ENCODE data around the gene RHOT2.
A peak's percentile ranks its signal among the peaks of the same experiment; 100 is the strongest.

Gene RHOT2

DNA sequence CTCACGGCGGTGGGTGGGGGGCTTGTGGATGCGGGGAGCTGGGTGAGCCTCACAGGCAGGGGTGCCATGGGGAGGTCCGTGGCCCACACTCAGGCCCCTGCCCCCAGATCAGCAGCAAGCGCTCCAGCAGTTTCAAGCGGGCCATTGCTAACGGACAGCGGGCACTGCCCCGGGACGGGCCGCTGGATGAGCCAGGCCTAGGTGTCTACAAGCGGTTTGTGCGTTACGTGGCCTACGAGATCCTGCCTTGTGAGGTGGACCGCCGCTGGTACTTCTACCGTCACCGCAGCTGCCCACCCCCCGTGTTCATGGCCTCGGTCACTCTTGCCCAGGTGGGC is 8.6 kb downstream of the RHOT2 start:
- Histone ChIP-seq H4K91ac (ENCODE audit: low read depth, low read length, poor library complexity) (no peak overlapping the region), H4K8ac (ENCODE audit: low read depth, low read length) (no peak overlapping the region), H3K36me3 (replicated peaks in 1 of 2; ENCODE audit: control insufficient read depth in 2 of 2, insufficient read depth in 2 of 2, low read length in 2 of 2) (peaks cover 20 to 36% of the 10 kb centered on the region in 2 donors), H2BK15ac (ENCODE audit: low read length) (peak overlapping the region; percentile 3), H2AK5ac (ENCODE audit: low read depth, low read length) (peak overlapping the region; percentile 82), H3K4me3 (ENCODE audit: low read length in 2 of 2) (peak overlapping the region in 1 of 2 donors; percentile 64), H3K4me1 (ENCODE audit: control insufficient read depth in 2 of 2, insufficient read depth in 1 of 2, low read depth in 1 of 2, low read length in 2 of 2) (peaks cover 3 to 18% of the 10 kb centered on the region in 2 donors), H3K9ac (ENCODE audit: low read depth, low read length, poor library complexity) (peak overlapping the region; percentile 53), H3K27me3 (ENCODE audit: control insufficient read depth in 3 of 3, insufficient read depth in 3 of 3, low read depth in 1 of 3, low read length in 3 of 3) (peaks cover 0 to 14% (median 0%) of the 10 kb centered on the region in 3 experiments), H2BK5ac (ENCODE audit: low read length) (no peak overlapping the region), H3K9me3 (replicated peaks in 1 of 2; ENCODE audit: control insufficient read depth in 2 of 2, insufficient read depth in 1 of 2, low read depth in 1 of 2, low read length in 2 of 2) (no peaks in the 10 kb centered on the region), H3K18ac (ENCODE audit: low read length) (peak overlapping the region; percentile 0), H3K14ac (ENCODE audit: low read length) (peak overlapping the region; percentile 39), H3K4me2 (ENCODE audit: insufficient read depth, low read length, poor library complexity, severe bottlenecking) (no peak overlapping the region), H3K79me1 (ENCODE audit: low read depth, low read length) (peaks cover 17% of the 10 kb centered on the region), H2BK12ac (ENCODE audit: low read length) (no peak overlapping the region), H3K4ac (ENCODE audit: low read length) (no peak overlapping the region), H3K27ac (replicated peaks; ENCODE audit: low read length) (no peak overlapping the region), H3K23ac (ENCODE audit: low read depth, low read length, poor library complexity) (peak overlapping the region; percentile 85), H2BK120ac (ENCODE audit: low read depth, low read length) (no peak overlapping the region), H2AFZ (ENCODE audit: low read length) (no peak overlapping the region)
- WGBS, 2 donors (ENCODE audit: extremely low coverage in 2 of 2, insufficient read length in 2 of 2, insufficient replicate concordance in 1 of 2) = no CpG with 5 or more reads among the region's 21 CpGs
- no peak for DNase-seq (ENCODE audit: low spot score)

DNA sequence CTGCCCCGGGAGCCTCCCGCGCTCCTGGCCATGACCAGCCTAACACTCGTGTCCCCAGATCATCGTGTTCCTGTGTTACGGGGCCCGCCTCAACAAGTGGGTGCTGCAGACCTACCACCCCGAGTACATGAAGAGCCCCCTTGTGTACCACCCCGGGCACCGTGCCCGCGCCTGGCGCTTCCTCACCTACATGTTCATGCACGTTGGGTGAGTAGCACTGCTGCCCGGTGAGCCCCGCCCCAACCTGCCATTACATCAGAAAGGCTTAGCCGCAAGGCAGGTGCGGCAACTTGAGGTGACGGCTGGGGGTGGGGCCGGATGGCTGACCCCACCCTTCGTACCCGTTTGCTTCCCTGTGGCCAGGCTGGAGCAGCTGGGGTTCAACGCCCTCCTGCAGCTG is 9.0 kb downstream of the RHOT2 start:
- H3K4me2 ChIP-seq (ENCODE audit: insufficient read depth, low read length, poor library complexity, severe bottlenecking) = peak overlapping the region; percentile 2
- no peak for DNase-seq (ENCODE audit: low spot score)
- peak overlapping the region; percentile 53 for H4K91ac ChIP-seq (ENCODE audit: low read depth, low read length, poor library complexity)
- no peak overlapping the region for H2BK120ac ChIP-seq (ENCODE audit: low read depth, low read length)
- H2AK5ac ChIP-seq (ENCODE audit: low read depth, low read length) = peak overlapping the region; percentile 6
- H2BK12ac ChIP-seq (ENCODE audit: low read length) = peak overlapping the region; percentile 73
- no peak overlapping the region for H2AFZ ChIP-seq (ENCODE audit: low read length)
- H3K23ac ChIP-seq (ENCODE audit: low read depth, low read length, poor library complexity) = peak overlapping the region; percentile 85
- H2BK15ac ChIP-seq (ENCODE audit: low read length) = no peak overlapping the region
- peaks cover 0 to 2% of the 10 kb centered on the region in 2 donors for H3K9me3 ChIP-seq (replicated peaks in 1 of 2; ENCODE audit: control insufficient read depth in 2 of 2, insufficient read depth in 1 of 2, low read depth in 1 of 2, low read length in 2 of 2)
- H3K18ac ChIP-seq (ENCODE audit: low read length) = peak overlapping the region; percentile 17
- H3K14ac ChIP-seq (ENCODE audit: low read length) = peak overlapping the region; percentile 56
- peaks cover 22 to 37% of the 10 kb centered on the region in 2 donors for H3K36me3 ChIP-seq (replicated peaks in 1 of 2; ENCODE audit: control insufficient read depth in 2 of 2, insufficient read depth in 2 of 2, low read length in 2 of 2)
- peak overlapping the region; percentile 93 for H2BK5ac ChIP-seq (ENCODE audit: low read length)
- H3K79me1 ChIP-seq (ENCODE audit: low read depth, low read length) = peaks cover 18% of the 10 kb centered on the region
- H3K9ac ChIP-seq (ENCODE audit: low read depth, low read length, poor library complexity) = no peak overlapping the region
- H3K27me3 ChIP-seq (ENCODE audit: control insufficient read depth in 3 of 3, insufficient read depth in 3 of 3, low read depth in 1 of 3, low read length in 3 of 3) = peaks cover 0 to 14% (median 0%) of the 10 kb centered on the region in 3 experiments
- H3K27ac ChIP-seq (replicated peaks; ENCODE audit: low read length) = no peak overlapping the region
- no peak overlapping the region for H3K4me3 ChIP-seq (ENCODE audit: low read length in 2 of 2)
- no CpG with 5 or more reads among the region's 23 CpGs for WGBS, 2 donors (ENCODE audit: extremely low coverage in 2 of 2, insufficient read length in 2 of 2, insufficient replicate concordance in 1 of 2)
- peak overlapping the region; percentile 82 for H4K8ac ChIP-seq (ENCODE audit: low read depth, low read length)
- no peak overlapping the region for H3K4ac ChIP-seq (ENCODE audit: low read length)
- peaks cover 6 to 21% of the 10 kb centered on the region in 2 donors for H3K4me1 ChIP-seq (ENCODE audit: control insufficient read depth in 2 of 2, insufficient read depth in 1 of 2, low read depth in 1 of 2, low read length in 2 of 2)

DNA sequence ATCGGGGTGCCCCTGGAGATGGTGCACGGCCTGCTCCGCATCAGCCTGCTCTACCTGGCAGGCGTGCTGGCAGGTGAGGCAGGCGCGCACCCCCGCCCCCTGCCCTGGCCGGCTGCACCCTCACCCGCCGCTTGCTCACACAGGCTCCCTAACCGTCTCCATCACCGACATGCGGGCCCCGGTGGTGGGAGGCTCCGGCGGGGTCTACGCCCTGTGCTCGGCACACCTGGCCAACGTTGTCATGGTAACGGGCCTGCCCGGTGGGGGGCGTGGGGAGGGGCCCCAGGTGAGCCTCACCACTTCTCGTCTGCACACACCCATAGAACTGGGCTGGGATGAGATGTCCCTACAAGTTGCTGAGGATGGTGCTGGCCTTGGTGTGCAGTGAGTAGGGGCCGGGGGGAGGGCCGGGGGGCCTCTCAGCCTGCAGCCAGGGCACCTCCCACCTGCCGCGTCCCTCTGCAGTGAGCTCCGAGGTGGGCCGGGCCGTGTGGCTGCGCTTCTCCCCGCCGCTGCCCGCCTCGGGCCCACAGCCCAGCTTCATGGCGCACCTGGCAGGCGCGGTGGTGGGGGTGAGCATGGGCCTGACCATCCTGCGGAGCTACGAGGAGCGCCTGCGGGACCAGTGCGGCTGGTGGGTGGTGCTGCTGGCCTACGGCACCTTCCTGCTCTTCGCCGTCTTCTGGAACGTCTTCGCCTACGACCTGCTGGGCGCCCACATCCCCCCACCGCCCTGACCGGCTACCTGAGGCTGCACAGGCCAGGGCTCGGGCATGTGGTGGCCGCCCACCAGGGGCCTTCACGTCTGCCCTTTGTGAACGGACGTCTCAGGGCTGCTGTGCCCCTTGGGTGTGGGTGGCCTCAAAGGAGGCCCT is 9.6 kb downstream of the RHOT2 start:
- no CpG with 5 or more reads among the region's 57 CpGs for WGBS, 2 donors (ENCODE audit: extremely low coverage in 2 of 2, insufficient read length in 2 of 2, insufficient replicate concordance in 1 of 2)
- H2BK12ac ChIP-seq (ENCODE audit: low read length) = peak overlapping the region; percentile 73
- H4K8ac ChIP-seq (ENCODE audit: low read depth, low read length) = peak overlapping the region; percentile 82
- peaks cover 7 to 21% of the 10 kb centered on the region in 2 donors for H3K4me1 ChIP-seq (ENCODE audit: control insufficient read depth in 2 of 2, insufficient read depth in 1 of 2, low read depth in 1 of 2, low read length in 2 of 2)
- peaks cover 22 to 37% of the 10 kb centered on the region in 2 donors for H3K36me3 ChIP-seq (replicated peaks in 1 of 2; ENCODE audit: control insufficient read depth in 2 of 2, insufficient read depth in 2 of 2, low read length in 2 of 2)
- no peak overlapping the region for H3K4ac ChIP-seq (ENCODE audit: low read length)
- no peak overlapping the region for H3K4me2 ChIP-seq (ENCODE audit: insufficient read depth, low read length, poor library complexity, severe bottlenecking)
- H3K18ac ChIP-seq (ENCODE audit: low read length) = peak overlapping the region; percentile 17
- H2AFZ ChIP-seq (ENCODE audit: low read length) = no peak overlapping the region
- peak overlapping the region; percentile 56 for H3K14ac ChIP-seq (ENCODE audit: low read length)
- DNase-seq (ENCODE audit: low spot score) = no peak
- H4K91ac ChIP-seq (ENCODE audit: low read depth, low read length, poor library complexity) = peak overlapping the region; percentile 53
- H2BK120ac ChIP-seq (ENCODE audit: low read depth, low read length) = no peak overlapping the region
- H2BK5ac ChIP-seq (ENCODE audit: low read length) = peak overlapping the region; percentile 93
- H2BK15ac ChIP-seq (ENCODE audit: low read length) = peak overlapping the region; percentile 17
- H3K79me1 ChIP-seq (ENCODE audit: low read depth, low read length) = peaks cover 22% of the 10 kb centered on the region
- peaks cover 0 to 2% of the 10 kb centered on the region in 2 donors for H3K9me3 ChIP-seq (replicated peaks in 1 of 2; ENCODE audit: control insufficient read depth in 2 of 2, insufficient read depth in 1 of 2, low read depth in 1 of 2, low read length in 2 of 2)
- peak overlapping the region; percentile 85 for H3K23ac ChIP-seq (ENCODE audit: low read depth, low read length, poor library complexity)
- no peak overlapping the region for H3K4me3 ChIP-seq (ENCODE audit: low read length in 2 of 2)
- H2AK5ac ChIP-seq (ENCODE audit: low read depth, low read length) = peak overlapping the region; percentile 90
- peaks cover 0 to 14% (median 0%) of the 10 kb centered on the region in 3 experiments for H3K27me3 ChIP-seq (ENCODE audit: control insufficient read depth in 3 of 3, insufficient read depth in 3 of 3, low read depth in 1 of 3, low read length in 3 of 3)
- no peak overlapping the region for H3K27ac ChIP-seq (replicated peaks; ENCODE audit: low read length)
- no peak overlapping the region for H3K9ac ChIP-seq (ENCODE audit: low read depth, low read length, poor library complexity)

DNA sequence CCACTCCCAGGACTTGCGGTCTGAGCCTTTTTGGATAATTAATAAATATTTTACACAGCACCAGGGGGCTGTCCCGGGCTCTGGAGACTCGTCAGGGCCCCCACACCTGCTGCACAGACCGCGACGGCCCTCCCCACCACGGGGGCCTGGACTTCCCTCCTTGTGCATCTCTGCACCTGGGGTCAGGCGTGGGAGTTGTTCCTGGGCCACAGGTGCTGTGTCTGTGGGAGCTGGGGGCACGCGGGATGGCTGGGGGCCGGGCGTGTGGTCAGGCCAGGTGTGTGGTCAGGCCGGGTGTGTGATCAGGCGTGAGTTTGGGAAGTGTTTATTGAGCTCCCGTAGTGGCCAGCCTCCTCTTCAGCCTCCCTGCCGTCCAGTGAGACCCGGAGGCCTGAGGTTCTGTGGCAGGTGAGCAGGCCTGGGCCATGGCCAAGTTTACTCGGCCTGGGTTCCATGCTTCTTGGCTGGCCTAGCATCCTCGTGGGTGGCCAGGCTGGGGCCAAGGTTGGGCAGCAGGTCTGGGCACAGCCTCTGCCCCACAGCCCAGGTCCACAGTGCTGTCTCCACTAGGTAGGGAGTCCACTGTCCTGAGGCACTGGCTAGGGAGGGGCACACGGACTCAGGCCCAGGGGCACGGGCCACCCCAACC is 10.4 kb downstream of the RHOT2 start:
- Histone ChIP-seq H3K4me2 (ENCODE audit: insufficient read depth, low read length, poor library complexity, severe bottlenecking) (no peak overlapping the region), H3K18ac (ENCODE audit: low read length) (peak overlapping the region; percentile 90), H3K4me1 (ENCODE audit: control insufficient read depth in 2 of 2, insufficient read depth in 1 of 2, low read depth in 1 of 2, low read length in 2 of 2) (peaks cover 7 to 24% of the 10 kb centered on the region in 2 donors), H3K9me3 (replicated peaks in 1 of 2; ENCODE audit: control insufficient read depth in 2 of 2, insufficient read depth in 1 of 2, low read depth in 1 of 2, low read length in 2 of 2) (peaks cover 0 to 2% of the 10 kb centered on the region in 2 donors), H4K8ac (ENCODE audit: low read depth, low read length) (no peak overlapping the region), H3K9ac (ENCODE audit: low read depth, low read length, poor library complexity) (peak overlapping the region; percentile 37), H3K4me3 (ENCODE audit: low read length in 2 of 2) (no peak overlapping the region), H2BK12ac (ENCODE audit: low read length) (peak overlapping the region; percentile 89), H3K23ac (ENCODE audit: low read depth, low read length, poor library complexity) (peak overlapping the region; percentile 37), H3K14ac (ENCODE audit: low read length) (no peak overlapping the region), H2BK5ac (ENCODE audit: low read length) (peak overlapping the region; percentile 91), H3K27me3 (ENCODE audit: control insufficient read depth in 3 of 3, insufficient read depth in 3 of 3, low read depth in 1 of 3, low read length in 3 of 3) (peaks cover 0 to 14% (median 0%) of the 10 kb centered on the region in 3 experiments), H2AK5ac (ENCODE audit: low read depth, low read length) (peak overlapping the region; percentile 99), H2BK120ac (ENCODE audit: low read depth, low read length) (peak overlapping the region; percentile 54), H3K27ac (replicated peaks; ENCODE audit: low read length) (no peak overlapping the region), H2AFZ (ENCODE audit: low read length) (no peak overlapping the region), H3K4ac (ENCODE audit: low read length) (no peak overlapping the region), H4K91ac (ENCODE audit: low read depth, low read length, poor library complexity) (no peak overlapping the region), H2BK15ac (ENCODE audit: low read length) (peak overlapping the region; percentile 94), H3K79me1 (ENCODE audit: low read depth, low read length) (peaks cover 25% of the 10 kb centered on the region), H3K36me3 (replicated peaks in 1 of 2; ENCODE audit: control insufficient read depth in 2 of 2, insufficient read depth in 2 of 2, low read length in 2 of 2) (peaks cover 22 to 37% of the 10 kb centered on the region in 2 donors)
- no CpG with 5 or more reads among the region's 21 CpGs for WGBS, 2 donors (ENCODE audit: extremely low coverage in 2 of 2, insufficient read length in 2 of 2, insufficient replicate concordance in 1 of 2)
- DNase-seq (ENCODE audit: low spot score) = no peak

All from neuronal stem cell (in vitro differentiated cells).